Mucosa of descending colon (tissue), 3 donors: Measurements from ENCODE around the gene AMBN. TPM values are rescaled to one million over a fixed set of nuclear protein-coding genes. Genes with fewer than 3 reads are reported as not detected.
A peak's percentile ranks its signal among the peaks of the same experiment; 100 is the strongest.

ENCODE experiments used
- ATAC-seq: fragments of 200-7000 bp; cut with Tn5 transposase; one replicate; pipeline ENCODE4 v1.9.1; 2020; ENCODE audit warnings: mild to moderate bottlenecking, moderate library complexity
- DNase-seq, 3 donors: peaks; one replicate each; pipeline ENCODE4 v3.0.0-alpha.2; 2020
- H3K36me3 ChIP-seq: fragments of 200-600 bp; one replicate; pipeline ENCODE4 v1.8.0; 2021; ENCODE audit warnings: low read depth, mild to moderate bottlenecking
- H3K4me1 ChIP-seq: fragments of 200-600 bp; one replicate; pipeline ENCODE4 v1.8.0; 2021; ENCODE audit warnings: low read depth, mild to moderate bottlenecking
- H3K4me3 ChIP-seq: fragments of 200-600 bp; one replicate; pipeline ENCODE4 v1.8.0; 2021; ENCODE audit warnings: mild to moderate bottlenecking
- H3K9me3 ChIP-seq: fragments of 200-600 bp; one replicate; pipeline ENCODE4 v1.8.0; 2021; ENCODE audit warnings: mild to moderate bottlenecking
- intact Hi-C, 2 donors: fragments of 100-400 bp; cut with DNase I in 1 of 2; cut with micrococcal nuclease in 1 of 2; formaldehyde crosslinking; loops; one replicate each; pipeline versions ENCODE4 v1.11.0 to v1.11.1; 2022; cut with DNase I, micrococcal nuclease
- long read RNA-seq, 2 donors: library from polyadenylated mRNA; unstranded; transcript quantifications; one replicate each; pipeline ENCODE4 v2.0.0, GENCODE V29; 2019 to 2021
- total RNA-seq, 3 donors: library from RNA; stranded (reverse); fragmentation: NEBNext Ultra II Directional in 2 of 3; extraction: Animal tissue kit (Norgen Biotek cat#: 25700) in 2 of 3; gene quantifications; one replicate each; pipeline versions ENCODE4 v1.2.1 to v1.2.4, GENCODE V29; 2021 to 2023
- TF ChIP-seq, protein P1 (sequence below): fragments of 200-600 bp; IDR thresholded peaks from one replicate; pipeline ENCODE4 v1.8.0; 2022; ENCODE audit warnings: antibody characterized with exemption, mild to moderate bottlenecking
- donor health status: DM: no; HTN: no; CAD: no; lungs with moderate emphysema.
- donor health status: DM: no; HTN: no; CAD: no.
- donor health status: DM: no; HTN: yes; CAD: no.

AMBN gene, protein sequence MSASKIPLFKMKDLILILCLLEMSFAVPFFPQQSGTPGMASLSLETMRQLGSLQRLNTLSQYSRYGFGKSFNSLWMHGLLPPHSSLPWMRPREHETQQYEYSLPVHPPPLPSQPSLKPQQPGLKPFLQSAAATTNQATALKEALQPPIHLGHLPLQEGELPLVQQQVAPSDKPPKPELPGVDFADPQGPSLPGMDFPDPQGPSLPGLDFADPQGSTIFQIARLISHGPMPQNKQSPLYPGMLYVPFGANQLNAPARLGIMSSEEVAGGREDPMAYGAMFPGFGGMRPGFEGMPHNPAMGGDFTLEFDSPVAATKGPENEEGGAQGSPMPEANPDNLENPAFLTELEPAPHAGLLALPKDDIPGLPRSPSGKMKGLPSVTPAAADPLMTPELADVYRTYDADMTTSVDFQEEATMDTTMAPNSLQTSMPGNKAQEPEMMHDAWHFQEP
- not detected for total RNA-seq
- long read RNA-seq, donor 1 = 0 reads
- long read RNA-seq, donor 2 = 0 reads

DNA sequence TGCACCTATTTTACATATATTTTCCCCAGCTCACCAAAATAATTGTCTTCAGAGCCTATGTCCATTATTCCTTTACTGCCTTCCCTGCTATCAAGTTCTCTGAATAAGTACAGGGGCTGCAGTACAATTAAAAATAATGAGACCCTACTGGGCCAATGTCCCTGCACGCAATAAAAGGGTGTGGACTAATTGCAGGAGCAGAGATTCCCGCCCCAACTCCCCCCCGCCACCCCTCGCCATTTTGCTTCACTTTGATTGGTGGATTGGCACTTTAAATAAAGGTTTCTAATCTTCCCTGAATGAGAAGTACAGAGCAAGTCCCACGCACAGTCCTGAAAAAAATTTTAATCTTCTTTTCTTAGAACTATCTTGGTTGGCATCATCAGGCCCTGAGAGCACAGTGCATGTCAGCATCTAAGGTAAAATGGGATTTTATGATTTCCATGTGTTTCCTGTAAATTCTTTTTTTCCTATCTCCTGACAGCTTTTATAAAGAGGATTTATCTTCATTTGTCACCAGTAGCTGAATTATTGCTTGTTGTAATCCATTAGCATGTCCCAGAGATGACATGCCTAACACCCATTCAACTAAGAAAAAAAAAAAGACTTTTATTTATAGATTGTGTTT is at the start of gene AMBN:
Gene AMBN (plus strand): TSS at position 302 of the 628 bp plus-strand sequence. CDS start 103 bp downstream, at position 405.
- no peaks in the 10 kb centered on the region for H3K9me3 ChIP-seq
- intact Hi-C loops = no loop called here
- H3K36me3 ChIP-seq = no peaks in the 10 kb centered on the region
- ATAC-seq = no peak
- DNase-seq = no peak
- TF ChIP-seq, protein P1, sequence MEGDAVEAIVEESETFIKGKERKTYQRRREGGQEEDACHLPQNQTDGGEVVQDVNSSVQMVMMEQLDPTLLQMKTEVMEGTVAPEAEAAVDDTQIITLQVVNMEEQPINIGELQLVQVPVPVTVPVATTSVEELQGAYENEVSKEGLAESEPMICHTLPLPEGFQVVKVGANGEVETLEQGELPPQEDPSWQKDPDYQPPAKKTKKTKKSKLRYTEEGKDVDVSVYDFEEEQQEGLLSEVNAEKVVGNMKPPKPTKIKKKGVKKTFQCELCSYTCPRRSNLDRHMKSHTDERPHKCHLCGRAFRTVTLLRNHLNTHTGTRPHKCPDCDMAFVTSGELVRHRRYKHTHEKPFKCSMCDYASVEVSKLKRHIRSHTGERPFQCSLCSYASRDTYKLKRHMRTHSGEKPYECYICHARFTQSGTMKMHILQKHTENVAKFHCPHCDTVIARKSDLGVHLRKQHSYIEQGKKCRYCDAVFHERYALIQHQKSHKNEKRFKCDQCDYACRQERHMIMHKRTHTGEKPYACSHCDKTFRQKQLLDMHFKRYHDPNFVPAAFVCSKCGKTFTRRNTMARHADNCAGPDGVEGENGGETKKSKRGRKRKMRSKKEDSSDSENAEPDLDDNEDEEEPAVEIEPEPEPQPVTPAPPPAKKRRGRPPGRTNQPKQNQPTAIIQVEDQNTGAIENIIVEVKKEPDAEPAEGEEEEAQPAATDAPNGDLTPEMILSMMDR = no peak
- no peaks in the 10 kb centered on the region for H3K4me1 ChIP-seq
- H3K4me3 ChIP-seq = no peak within 1 kb of the TSS

DNA sequence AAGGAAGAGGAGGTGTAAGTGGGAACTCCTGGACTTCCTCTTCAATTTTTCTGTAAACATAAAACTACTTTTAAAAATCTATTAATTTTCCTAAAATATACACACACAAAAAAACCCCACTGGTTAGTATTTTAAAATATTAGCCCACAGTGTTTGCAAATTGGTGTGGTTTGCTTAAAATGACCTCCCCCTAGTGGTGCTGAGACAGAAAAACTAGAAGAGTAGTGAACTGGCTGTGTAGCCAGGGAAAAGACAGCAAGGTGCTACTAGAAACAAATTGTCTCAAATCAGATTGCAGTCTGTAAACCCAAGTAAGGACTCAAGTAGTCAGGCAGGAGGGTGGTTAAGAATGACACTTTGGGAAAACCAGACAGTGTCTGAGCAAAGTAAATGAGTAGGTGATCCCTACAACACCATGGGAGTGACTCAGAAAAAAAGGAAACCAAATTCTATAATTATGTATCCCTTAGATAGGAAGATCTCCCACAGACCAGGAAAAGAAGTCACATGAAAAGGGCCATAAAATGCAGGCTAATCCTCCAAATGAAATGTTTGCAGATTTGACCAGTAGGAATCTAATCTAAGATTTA is 47.7 kb upstream of the AMBN start:
- no peaks in the 10 kb centered on the region for H3K36me3 ChIP-seq
- ATAC-seq (no peak), DNase-seq (no peak)
- H3K4me1 ChIP-seq = no peaks in the 10 kb centered on the region
- intact Hi-C loops = no loop called here
- TF ChIP-seq, protein P1 = no peak
- no peak overlapping the region for H3K4me3 ChIP-seq
- H3K9me3 ChIP-seq = no peaks in the 10 kb centered on the region

DNA sequence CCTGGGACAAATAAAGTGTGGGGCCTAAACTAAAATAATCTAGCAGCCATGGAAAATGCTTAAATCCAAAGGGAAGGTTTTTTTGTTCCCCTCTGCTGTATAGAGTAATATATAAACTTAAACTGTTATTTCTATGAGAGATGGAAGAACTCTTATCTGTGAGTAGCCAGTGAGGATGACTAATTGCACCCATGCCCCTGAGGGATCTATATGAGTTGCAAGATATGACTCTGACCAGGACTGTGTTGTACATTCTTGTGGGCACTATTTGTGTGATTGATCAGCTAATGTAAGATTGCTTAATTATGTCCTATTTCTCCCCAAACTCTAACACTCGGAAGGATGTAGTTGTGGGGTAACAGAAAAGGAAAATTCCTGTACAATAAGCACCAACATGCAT is 35.2 kb upstream of the AMBN start:
- H3K9me3 ChIP-seq = no peaks in the 10 kb centered on the region
- TF ChIP-seq, protein P1 = no peak
- H3K36me3 ChIP-seq = no peaks in the 10 kb centered on the region
- no peaks in the 10 kb centered on the region for H3K4me1 ChIP-seq
- DNase-seq (no peak), ATAC-seq (no peak)
- intact Hi-C loops = no loop called here
- no peak overlapping the region for H3K4me3 ChIP-seq

DNA sequence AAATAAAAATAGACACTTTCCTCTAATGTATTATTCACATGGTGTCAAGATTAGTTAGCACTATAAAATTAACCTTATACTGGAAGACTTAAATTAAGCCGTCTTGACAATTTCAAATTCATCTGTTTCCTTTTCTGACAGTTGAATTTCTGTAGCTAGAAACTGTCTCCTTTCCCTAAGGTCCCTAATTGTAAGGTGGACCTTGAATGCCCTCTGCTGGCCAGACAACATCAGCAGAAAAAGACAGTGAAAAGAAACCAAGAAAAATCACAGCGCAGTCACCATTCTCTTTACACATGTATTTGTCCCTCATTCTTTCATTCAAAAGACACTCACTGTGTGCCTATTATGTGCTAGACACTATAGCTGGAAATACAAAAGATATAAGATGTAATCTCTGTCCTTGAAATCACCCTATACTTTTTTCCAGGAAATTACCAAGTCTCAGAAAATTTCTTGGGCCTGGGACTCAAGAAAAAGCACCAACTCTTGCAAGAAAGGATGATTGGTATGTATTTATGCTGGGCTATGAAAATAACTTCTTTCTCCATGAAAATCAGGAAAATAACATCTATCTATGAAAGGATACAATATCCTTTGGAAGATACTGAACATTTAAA is 32.7 kb upstream of the AMBN start:
- peak in 1 of 3 donors; percentile 59 for DNase-seq
- TF ChIP-seq, protein P1 = no peak
- H3K4me1 ChIP-seq = no peaks in the 10 kb centered on the region
- H3K9me3 ChIP-seq = no peaks in the 10 kb centered on the region
- H3K36me3 ChIP-seq = no peaks in the 10 kb centered on the region
- intact Hi-C loops = no loop called here
- no peak overlapping the region for H3K4me3 ChIP-seq
- peak; percentile 43 for ATAC-seq

DNA sequence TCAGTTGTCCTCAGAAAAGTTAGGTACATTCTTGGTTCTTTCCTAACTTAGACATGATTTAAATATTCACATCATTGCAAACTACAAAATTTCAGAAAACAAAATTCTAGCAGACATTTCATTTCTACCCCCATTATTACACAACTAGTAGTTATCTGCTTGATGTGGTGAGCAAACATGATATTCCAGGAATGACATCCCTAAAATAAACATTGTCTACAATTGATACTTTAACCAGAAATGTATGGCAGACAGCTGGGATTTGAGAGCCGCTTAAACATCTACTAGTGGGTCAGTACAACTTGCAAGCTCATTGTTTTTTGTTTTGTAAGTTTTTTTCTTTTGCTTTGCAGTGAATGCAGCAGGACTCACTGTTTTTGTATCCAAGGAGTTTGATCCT is 32.1 kb upstream of the AMBN start:
- no peaks in the 10 kb centered on the region for H3K9me3 ChIP-seq
- TF ChIP-seq, protein P1 = no peak
- no peaks in the 10 kb centered on the region for H3K36me3 ChIP-seq
- no peaks in the 10 kb centered on the region for H3K4me1 ChIP-seq
- no peak overlapping the region for H3K4me3 ChIP-seq
- ATAC-seq (no peak), DNase-seq (no peak)
- intact Hi-C loops = no loop called here
